Measurements from ENCODE around the gene PAK6. TPM values are rescaled to one million over a fixed set of nuclear protein-coding genes. Genes with fewer than 3 reads are reported as not detected.

Gene PAK6
- total RNA-seq, 1 donor from 2014 or later: not detected

GRCh38 chr15:40297356-40297755, 58.5 kb downstream of the PAK6 start:
- Mint-ChIP-seq H3K36me3 (ENCODE audit: unreplicated experiment) (no peaks in the 10 kb centered on the region), H3K9me3 (ENCODE audit: unreplicated experiment) (peaks cover 7% of the 10 kb centered on the region), H3K4me1 (ENCODE audit: unreplicated experiment) (no peaks in the 10 kb centered on the region), H3K4me3 (ENCODE audit: unreplicated experiment) (no peak overlapping the region), H3K27me3 (ENCODE audit: unreplicated experiment) (peaks cover 10% of the 10 kb centered on the region), H3K27ac (ENCODE audit: unreplicated experiment) (no peak overlapping the region)
- DNase-seq (ENCODE audit: extremely low spot score, unreplicated experiment): no peak
- TF ChIP-seq, protein P1, sequence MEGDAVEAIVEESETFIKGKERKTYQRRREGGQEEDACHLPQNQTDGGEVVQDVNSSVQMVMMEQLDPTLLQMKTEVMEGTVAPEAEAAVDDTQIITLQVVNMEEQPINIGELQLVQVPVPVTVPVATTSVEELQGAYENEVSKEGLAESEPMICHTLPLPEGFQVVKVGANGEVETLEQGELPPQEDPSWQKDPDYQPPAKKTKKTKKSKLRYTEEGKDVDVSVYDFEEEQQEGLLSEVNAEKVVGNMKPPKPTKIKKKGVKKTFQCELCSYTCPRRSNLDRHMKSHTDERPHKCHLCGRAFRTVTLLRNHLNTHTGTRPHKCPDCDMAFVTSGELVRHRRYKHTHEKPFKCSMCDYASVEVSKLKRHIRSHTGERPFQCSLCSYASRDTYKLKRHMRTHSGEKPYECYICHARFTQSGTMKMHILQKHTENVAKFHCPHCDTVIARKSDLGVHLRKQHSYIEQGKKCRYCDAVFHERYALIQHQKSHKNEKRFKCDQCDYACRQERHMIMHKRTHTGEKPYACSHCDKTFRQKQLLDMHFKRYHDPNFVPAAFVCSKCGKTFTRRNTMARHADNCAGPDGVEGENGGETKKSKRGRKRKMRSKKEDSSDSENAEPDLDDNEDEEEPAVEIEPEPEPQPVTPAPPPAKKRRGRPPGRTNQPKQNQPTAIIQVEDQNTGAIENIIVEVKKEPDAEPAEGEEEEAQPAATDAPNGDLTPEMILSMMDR (IDR thresholded peaks at IDR 0.05): no peak

GRCh38 chr15:40298216-40298935, 59.5 kb downstream of the PAK6 start:
- H3K36me3 Mint-ChIP-seq (ENCODE audit: unreplicated experiment): no peaks in the 10 kb centered on the region
- TF ChIP-seq, protein P1 (IDR thresholded peaks at IDR 0.05): no peak
- DNase-seq (ENCODE audit: extremely low spot score, unreplicated experiment): no peak
- H3K4me1 Mint-ChIP-seq (ENCODE audit: unreplicated experiment): no peaks in the 10 kb centered on the region
- peaks cover 7% of the 10 kb centered on the region for H3K27me3 Mint-ChIP-seq (ENCODE audit: unreplicated experiment)
- H3K4me3 Mint-ChIP-seq (ENCODE audit: unreplicated experiment): no peak overlapping the region
- H3K9me3 Mint-ChIP-seq (ENCODE audit: unreplicated experiment): peaks cover 7% of the 10 kb centered on the region
- H3K27ac Mint-ChIP-seq (ENCODE audit: unreplicated experiment): no peak overlapping the region

DNA sequence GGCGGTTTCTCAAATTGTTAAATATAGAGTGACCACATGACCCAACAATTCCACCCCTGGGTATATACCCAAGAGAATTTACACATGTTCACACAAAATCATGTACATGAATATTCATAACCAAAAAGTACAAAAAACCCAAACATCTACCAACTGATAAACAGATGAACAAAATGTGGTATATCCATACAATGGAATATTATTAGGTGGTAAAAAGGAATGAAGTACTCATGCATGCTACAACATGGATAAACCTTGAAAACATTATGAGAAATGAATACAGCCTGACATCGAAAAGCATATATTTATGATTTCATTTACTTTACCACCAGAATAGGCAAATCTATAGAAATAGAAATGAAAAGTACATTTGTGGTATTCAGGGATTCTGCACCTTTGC, 61.5 kb downstream of the PAK6 start:
- no peak overlapping the region for H3K4me3 Mint-ChIP-seq (ENCODE audit: unreplicated experiment)
- H3K36me3 Mint-ChIP-seq (ENCODE audit: unreplicated experiment): no peaks in the 10 kb centered on the region
- DNase-seq (ENCODE audit: extremely low spot score, unreplicated experiment): no peak
- no peak overlapping the region for H3K27ac Mint-ChIP-seq (ENCODE audit: unreplicated experiment)
- no peaks in the 10 kb centered on the region for H3K4me1 Mint-ChIP-seq (ENCODE audit: unreplicated experiment)
- TF ChIP-seq, protein P1 (IDR thresholded peaks at IDR 0.05): no peak
- H3K9me3 Mint-ChIP-seq (ENCODE audit: unreplicated experiment): peaks cover 7% of the 10 kb centered on the region
- H3K27me3 Mint-ChIP-seq (ENCODE audit: unreplicated experiment): peaks cover 18% of the 10 kb centered on the region

GRCh38 chr15:40300771-40301170, 61.9 kb downstream of the PAK6 start:
- TF ChIP-seq, protein P1 (IDR thresholded peaks at IDR 0.05): no peak
- H3K4me3 Mint-ChIP-seq (ENCODE audit: unreplicated experiment): no peak overlapping the region
- no peaks in the 10 kb centered on the region for H3K4me1 Mint-ChIP-seq (ENCODE audit: unreplicated experiment)
- H3K27ac Mint-ChIP-seq (ENCODE audit: unreplicated experiment): no peak overlapping the region
- peaks cover 7% of the 10 kb centered on the region for H3K9me3 Mint-ChIP-seq (ENCODE audit: unreplicated experiment)
- peaks cover 14% of the 10 kb centered on the region for H3K27me3 Mint-ChIP-seq (ENCODE audit: unreplicated experiment)
- no peak for DNase-seq (ENCODE audit: extremely low spot score, unreplicated experiment)
- H3K36me3 Mint-ChIP-seq (ENCODE audit: unreplicated experiment): no peaks in the 10 kb centered on the region

DNA sequence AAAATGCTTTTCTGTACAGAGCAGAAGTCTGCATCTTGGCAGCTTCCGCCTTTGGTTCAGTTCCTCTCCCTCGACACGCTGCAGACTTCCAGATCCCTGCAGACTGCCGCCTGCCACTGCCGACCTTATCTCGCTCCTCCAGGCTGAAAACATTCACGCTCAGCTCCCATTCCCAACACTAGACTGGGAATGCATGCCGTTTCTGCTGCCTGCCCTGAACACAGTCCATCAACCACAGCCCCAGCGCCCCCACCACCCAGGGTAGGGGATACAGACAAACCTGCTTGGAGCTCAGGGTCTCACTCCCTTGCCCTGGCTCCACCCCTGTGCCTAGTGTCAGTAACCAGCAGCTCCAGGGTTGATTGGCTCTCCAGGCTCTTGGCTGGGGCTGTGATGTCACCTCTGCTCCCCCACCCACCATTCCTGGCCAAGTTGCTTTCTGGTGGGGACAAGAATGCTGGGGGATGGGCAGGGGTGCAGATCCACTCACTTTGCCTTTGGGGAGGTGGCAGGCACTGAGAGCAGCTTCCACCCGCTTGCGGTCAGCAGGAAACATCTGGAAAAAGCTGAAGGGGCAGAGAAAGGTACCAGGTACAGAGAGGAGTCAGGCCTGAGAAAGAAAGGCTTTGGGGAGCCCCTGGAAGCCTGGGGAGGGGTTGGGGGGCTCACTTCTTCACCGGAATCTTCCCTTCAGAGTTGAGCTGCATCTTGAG, 62.8 kb downstream of the PAK6 start:
- Mint-ChIP-seq H3K36me3 (ENCODE audit: unreplicated experiment) (no peaks in the 10 kb centered on the region), H3K27me3 (ENCODE audit: unreplicated experiment) (peaks cover 14% of the 10 kb centered on the region), H3K9me3 (ENCODE audit: unreplicated experiment) (peaks cover 7% of the 10 kb centered on the region), H3K27ac (ENCODE audit: unreplicated experiment) (no peak overlapping the region), H3K4me3 (ENCODE audit: unreplicated experiment) (no peak overlapping the region), H3K4me1 (ENCODE audit: unreplicated experiment) (no peaks in the 10 kb centered on the region)
- no peak for DNase-seq (ENCODE audit: extremely low spot score, unreplicated experiment)
- TF ChIP-seq, protein P1 (IDR thresholded peaks at IDR 0.05): no peak
